GM19035 (cell line): ENCODE results near the gene KCNQ2.

Experiments
- ATAC-seq: cut with Tn5 transposase; IDR thresholded peaks from one replicate; pipeline ENCODE4 v1.9.1; 2021; ENCODE audit not compliant: unreplicated experiment

The KCNQ2 gene

DNA sequence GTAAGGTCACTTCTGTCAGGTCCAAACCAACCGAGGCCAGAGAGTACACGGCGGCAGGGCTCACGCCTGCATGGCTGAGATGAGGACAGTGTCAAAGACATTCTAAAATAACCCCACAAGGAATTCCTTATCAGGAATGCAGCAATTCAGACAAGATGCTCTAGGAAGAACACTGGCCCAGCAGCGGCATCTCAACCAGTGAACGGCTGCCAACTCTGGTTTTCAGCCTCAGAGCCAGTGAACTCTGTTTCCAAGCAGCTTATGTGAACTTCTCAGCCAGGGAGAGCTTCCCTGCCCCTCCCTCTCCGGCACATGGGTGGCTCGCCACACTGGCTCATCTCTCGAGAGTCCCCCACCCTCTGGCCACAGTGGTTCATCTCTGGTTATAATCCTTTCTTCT is 36.9 kb downstream of the KCNQ2 start:
- no peak for ATAC-seq

DNA sequence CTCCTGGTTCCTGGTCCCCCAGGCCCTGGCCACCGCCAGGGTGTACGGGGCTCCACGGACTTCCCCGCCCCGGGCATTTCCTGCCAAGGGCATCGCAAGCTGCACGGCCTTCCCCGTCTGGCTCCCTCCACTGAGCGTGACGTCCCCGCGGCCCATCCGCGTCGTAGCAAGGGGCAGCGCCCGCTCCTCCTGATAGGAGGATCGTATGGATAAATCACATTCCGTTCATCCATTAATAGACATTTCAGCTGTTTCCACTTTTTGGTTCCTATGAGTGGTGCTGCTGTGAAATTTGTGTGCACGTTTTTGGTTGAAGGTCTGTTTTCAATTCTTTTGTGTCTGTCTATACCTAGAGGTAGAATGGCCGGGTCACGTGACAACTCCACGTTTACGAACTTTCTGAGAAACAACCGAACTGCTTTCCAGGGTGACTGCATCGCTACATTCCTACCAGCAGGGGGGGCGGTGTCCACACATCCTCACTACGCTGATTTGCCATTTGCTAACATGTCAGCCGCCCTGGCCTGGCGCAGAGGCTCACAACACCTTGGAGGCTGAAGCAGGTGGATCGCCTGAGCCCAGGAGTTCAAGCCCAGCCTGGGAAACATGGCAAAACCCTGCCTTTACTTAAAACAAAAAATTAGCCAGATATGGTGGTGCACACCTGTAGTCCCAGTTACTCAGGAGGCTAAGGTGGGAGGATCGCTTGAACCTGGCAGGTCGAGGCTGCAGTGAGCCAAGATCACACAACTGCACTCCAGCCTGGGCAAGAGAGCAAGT is 37.7 kb downstream of the KCNQ2 start:
- ATAC-seq: no peak

DNA sequence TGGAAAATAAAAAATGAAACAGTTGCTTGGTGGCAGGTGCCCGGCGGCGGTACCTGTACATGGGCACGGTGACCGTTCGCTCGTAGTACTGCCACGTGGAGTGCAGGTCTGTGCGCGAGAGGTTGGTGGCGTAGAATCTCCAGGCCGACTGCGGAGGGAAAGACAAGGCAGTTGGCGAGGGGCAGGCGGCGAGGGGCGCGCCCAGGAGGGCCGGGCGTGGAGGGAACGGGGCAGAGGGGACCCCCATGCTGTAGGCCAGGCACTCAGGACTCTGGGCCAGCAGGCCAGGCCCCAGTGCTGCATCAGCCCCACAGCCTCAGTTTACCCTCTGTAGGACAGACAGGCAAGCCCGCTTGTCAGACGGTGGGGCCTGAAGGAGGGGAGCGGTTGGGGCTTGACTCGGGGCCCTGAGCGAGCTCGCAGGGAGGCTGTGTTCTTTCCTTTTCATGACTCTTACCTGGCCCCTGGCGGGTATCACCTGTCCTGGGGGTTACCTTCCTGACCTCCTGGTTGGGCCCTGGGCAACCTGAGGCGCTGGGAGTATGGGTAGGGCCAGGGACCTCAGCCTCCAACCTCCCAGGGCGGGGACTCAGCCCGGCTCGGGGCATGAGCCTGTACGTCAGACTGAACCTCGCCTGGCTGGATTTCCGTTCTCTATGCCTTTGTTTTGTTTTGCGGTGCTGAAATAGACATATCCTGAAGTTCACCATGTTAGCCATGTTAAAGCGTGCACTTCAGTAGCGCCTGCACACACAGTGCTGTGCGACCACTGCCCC is 38.5 kb downstream of the KCNQ2 start:
- no peak for ATAC-seq

- ATAC-seq: no peak
These were observed 39.1 kb downstream of the KCNQ2 start for GRCh38 chr20:63433351-63433750.

DNA sequence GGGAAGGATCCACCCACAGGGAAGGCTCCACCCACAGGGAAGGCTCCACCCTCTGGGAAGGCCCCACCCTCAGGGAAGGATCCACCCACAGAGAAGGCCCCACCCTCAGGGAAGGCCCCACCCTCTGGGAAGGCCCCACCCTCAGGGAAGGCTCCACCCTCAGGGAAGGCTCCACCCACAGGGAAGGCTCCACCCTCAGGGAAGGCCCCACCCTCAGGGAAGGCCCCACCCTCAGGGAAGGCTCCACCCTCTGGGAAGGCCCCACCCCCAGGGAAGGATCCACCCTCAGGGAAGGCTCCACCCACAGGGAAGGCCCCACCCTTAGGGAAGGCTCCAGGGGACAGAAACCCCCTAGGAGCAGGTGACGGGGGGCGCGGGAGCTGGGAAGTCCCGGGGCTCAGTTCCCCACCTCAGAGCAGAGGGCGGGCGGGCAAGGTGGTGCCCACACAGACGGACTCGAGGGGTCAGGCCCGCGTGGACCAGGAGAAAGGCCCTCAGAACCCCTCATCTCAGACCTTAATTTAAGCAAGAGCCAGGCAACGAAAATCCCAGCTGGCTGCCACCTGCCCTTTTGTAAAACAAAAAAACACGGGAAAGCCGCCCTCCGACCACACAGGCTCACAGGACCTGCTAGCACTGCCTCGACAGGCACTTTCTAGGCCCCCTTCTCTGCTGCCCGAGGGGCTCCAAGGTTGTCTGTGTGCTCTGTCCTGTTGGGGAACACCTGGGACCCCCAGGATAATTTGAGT is 39.7 kb downstream of the KCNQ2 start:
- ATAC-seq: no peak

DNA sequence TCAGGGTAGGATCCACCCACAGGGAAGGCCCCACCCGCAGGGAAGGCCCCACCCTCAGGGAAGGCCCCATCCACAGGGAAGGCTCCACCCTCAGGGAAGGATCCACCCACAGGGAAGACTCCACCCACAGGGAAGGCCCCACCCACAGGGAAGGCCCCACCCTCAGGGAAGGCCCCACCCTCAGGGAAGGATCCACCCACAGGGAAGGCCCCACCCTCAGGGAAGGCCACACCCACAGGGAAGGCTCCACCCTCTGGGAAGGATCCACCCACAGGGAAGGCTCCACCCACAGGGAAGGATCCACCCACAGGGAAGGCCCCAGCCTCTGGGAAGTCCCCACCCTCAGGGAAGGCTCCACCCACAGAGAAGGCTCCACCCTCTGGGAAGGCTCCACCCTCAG is 40.5 kb downstream of the KCNQ2 start:
- no peak for ATAC-seq

DNA sequence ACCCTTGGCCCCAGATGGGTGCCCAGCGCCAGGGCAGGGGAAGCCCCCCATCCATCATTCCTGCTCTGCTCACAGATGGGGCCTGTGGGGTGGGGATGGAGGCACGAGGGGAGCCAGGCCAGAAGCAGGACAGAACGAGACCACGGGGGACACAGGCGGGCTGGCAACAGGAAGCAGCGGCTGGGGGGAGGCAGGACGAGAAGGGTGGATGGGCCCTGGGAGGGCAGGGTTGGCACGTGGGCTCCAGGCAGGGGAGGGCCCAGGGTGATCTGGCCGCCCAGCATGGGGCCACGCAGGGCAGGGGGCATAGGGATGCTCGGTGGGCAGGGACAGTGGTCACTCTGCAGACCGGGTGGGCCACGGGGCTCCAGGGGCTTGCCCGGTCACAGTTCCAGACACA is 41.6 kb downstream of the KCNQ2 start:
- no peak for ATAC-seq

GRCh38 chr20:63429992-63430391 is 42.5 kb downstream of the KCNQ2 start:
- no peak for ATAC-seq

GRCh38 chr20:63428906-63429575 is 43.4 kb downstream of the KCNQ2 start:
- no peak for ATAC-seq

DNA sequence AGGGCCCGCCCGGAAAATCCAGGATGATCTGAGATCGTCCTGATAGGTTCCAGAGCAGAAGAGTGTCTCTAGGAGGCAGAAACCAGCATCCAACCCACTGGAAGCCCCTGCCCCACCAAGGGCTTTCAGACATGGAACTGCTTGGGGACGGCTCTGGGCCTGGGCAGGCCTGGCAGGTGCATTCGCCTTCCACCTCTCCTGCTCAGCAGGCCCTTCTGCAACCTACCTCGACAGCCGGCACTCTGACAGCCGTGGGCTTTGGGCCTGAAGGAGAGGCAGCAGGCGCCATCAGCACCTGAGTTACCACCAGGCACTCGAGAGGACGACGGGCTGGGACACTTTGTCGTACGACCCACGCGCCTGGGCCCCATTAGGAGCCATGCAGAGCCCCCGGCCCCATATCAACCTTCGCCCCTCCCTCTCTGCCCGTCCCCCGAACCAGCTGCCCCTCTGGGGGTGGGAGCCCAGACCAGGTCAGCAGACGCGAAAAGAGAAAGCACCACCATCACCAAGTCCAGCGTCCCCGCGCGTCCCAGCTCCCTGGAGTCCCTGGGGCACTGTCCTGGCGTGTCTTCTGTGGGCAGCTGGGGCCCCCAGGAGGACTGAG is 44.6 kb downstream of the KCNQ2 start:
- ATAC-seq: no peak

GRCh38 chr20:63427206-63427605 is 45.2 kb downstream of the KCNQ2 start:
- no peak for ATAC-seq

DNA sequence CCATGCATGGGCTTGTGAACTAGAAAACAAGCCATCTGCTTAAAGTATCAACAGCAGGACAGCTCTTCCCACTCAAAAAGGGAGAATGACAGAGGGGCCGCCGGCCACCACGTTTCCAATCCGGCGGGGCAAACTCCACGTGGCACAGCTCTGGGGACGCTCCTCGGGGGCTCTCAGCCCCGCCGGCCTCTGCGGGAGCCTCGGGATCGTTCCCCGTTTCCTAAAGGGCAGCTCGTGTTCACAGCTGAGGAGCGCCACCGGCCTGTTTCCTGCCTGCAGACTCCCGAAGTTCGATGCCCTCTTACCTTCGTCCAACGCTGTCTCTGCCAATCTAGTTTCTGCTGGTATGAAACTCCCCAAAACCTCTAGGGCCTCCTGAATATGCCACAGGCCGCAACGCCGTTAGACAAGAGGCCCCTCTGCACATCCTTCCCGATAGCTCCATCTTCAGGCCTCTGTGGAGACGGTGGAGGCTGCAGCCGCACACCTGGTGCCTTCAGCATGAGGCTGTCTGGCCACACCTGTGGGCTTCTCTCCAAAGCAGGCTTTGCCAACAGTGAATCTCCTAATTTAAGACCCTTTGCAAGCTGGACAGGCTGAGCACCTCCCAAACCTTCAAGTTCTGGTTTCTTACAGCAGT is 46.5 kb downstream of the KCNQ2 start:
- no peak for ATAC-seq

DNA sequence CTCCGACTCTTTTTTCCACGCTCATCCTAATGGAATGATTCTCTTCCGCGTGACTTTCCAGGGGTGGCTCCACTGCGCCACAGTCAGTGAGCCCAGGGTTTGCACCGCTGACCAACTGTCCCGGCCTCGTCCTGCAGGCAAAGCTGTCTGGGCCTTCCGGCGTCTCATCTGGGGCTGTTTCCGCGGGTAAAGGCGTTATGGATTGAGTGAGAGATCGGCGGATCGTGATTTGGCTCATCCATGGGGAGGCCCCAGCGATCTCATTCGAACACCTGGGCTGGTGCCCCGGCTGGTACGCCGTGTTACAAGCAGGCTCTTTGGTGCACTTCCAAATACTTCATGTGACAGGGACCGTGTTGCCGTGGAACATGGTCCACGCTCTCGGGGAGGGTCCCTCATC is 47.8 kb downstream of the KCNQ2 start:
- ATAC-seq: no peak

DNA sequence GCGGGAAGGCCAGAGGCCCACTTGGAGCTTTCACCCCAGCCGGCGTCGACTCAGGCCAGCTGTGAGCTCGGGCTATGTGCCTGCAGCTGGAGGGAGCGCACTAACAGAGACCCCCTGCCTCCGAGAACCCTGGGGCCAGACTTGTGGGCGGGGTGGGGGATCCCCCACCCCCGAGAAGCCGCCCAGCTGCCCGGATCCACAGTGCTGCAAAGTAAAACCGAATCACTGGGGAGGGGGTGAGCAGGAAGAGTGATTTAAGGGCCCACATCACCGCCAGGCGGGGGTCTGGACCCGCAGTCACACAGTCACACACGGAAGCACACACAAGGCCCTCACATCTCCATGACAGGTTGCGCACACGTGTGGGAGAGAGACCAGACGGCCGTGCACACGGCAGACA is 48.7 kb downstream of the KCNQ2 start:
- ATAC-seq: no peak

DNA sequence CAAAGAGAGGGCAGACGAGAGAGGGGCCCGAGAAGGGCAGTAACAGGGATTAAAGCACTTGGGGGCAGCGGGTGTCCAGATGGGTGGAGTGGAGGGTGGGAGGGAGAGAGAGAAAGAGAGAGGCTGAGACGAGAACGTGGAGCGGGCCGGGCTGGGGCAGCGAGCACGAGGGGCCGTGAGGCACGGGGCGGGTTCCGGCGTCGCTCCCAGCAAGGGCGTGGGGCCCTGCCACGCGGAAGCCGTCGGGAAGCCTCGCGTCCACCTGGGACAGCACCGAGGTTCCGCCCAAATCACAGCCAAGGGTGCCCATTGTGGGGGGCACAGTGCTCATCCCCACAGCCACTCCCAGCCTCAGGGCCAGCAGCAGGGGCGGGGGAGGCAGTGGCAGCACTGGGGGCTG is 49.8 kb downstream of the KCNQ2 start:
- no peak for ATAC-seq

DNA sequence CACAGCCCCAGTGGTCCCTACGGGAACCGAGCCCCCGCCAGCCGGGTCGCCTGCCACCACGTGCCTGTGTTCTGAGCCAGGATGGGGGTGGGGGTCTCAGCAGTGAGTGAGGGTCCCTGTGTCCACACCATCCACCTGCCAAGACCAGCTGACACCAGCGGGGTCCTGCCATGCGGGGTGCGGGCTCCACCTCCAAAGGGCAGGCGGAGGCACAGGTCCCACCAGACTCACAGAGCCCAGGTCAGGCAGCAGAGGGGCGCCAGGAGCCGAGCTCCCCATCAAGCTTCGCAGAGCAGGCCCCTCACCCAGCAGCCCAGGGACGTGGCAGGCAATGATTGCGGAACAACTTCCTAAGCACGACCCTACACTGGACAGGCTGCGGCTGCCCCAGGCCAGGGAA is 50.5 kb downstream of the KCNQ2 start:
- ATAC-seq: no peak

DNA sequence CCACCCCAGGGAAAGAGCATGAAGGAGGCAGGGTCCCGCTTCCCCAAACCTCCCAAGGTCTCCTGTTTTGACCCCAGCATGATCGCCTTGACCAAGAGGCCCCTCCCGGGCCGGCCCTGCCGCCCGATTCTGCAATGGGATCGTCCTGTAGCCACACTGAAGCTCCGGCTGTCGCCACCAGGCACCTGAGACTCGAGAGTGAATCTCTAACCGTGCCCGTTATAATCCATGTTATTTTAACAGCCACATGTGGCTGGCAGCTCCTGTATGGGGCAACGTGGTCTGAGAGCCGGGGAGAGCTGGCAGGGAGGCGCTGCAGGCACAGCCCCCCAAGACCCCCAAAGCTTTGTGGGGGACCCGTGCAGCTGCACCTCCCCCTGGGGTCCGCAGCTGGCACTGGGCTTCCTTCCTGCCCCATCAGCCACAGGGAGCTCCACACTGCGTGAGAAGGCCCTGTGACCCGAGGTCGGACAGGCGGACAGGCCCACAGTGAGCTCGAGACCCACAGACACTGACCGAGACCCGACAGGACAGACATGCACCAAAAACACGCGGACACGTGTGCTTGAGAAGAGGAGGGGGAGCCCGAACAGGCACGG is 51.3 kb downstream of the KCNQ2 start:
- ATAC-seq: no peak

DNA sequence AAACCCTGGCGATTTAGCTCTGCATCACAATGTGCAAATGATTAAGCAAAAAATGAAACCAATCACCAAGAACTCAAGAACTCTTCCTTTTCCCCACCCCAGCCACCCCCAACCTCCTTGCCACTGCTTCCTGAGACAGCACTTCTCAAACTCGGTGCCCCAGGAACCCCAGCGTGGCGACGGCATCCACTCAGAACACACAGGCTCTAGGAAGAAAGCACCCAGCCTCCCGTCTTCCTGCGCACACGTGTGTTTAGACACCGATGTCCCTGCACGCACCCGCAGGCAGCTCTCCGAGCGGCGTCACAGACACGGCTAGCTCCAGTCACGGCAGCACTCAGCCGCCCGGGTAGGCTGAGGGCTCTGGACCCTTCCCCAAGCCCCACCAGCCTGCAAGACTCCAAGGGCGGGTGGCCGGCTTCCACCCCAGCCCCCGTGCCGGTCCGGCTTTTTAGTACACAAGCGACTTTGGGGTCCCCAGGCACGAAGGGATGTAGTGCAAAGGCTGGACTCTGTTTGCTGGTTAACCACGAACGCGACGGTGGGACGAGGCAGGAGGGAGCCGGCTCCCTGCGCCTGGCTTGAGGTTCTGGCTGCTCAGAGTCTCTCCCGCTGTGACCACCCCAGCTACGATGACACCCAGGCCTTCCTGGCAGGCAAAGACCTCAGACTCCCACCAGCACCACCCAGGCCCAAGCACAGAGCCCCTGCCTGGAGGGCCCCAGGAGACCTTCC is 51.9 kb downstream of the KCNQ2 start:
- no peak for ATAC-seq

DNA sequence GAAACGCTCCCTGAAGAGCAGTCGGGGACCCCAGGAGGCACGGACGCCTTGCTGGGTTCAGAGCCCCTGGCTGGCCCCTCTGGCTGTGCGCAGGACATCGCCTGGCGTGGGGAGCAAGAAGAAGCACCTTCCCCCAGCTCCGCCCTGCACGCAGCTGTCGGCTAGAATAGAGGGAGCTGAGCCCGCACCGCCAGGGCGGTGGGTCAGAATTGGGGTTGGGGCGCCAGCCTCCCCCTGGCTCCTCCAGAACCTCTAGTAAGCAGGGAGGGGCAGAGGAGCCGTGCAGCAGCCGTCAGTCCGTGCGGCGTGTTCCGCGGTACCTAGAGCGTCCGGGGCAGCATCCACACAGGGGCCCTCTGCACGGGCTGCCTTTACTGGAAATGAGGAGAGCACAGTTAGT is 53.2 kb downstream of the KCNQ2 start:
- ATAC-seq: no peak
